Stimulated activated CD8-positive, alpha-beta memory T cell treated with anti-CD3 and anti-CD28 coated beads, Interleukin-7, amount 100 ng/mL, for 1 hour (primary cell): ENCODE results near the gene PRLH.
"Not testable (repeated sequence)": the region's sequence is repeated elsewhere in the genome, so short reads cannot be mapped to it uniquely, and the experiment has no call there.

Experiments
- DNase-seq, 2 donors: peaks; one replicate each; pipeline ENCODE4 v3.0.0-alpha.2; 2020; ENCODE audit warnings: low read depth in 2 of 2

Gene PRLH

DNA sequence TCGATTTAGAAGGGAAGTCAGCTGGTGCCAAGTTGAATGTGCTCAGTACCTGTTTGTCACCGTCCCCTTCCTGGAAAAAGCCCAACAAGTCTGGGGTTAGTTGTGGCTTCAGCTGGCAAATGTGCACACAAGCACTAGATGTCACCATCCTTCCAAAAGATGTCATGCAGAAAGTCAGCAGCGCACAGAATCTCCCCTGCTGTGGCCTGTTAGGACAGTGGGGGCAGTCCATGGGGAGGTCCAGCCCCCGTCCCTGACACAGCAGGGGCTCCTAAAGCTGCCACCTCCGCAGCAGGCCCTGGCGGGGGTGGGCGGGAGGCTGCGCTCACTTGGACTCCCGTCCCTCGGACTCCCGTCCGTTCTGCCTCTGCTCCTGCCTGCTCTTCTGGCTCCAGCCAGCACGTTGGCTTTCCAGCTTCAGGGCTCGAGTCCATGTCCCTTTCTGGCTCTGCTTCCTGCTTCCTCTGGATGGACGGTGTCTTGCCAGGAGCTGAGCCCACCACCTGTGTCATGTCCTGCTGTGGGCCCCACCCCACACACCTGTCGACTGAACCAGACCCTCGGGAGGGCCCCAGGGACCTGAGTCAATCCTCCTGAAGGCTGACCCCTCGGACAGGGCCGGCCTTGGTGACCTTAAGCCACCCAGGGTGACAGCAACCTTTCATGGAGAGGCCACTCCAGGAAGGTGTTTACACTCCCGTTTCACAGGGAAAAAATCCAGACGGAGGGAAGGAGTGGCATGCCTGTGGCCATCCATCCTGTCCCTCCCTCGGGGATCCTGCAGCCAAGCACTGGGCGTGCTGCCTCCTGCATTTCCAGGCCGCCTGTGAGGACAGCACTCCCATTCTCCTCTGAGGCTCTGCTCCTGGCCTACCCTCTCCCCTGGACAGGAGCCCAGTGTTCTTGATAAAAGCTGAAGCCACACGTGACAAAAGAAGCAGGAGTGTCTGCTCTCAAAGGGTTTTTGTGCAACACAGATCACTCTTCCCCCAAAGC, 15.7 kb downstream of the PRLH start:
- no peak for DNase-seq

GRCh38 chr2:237583385-237584295, 17.3 kb downstream of the PRLH start:
- DNase-seq: no peak

GRCh38 chr2:237585590-237586221, 19.3 kb downstream of the PRLH start:
- no peak for DNase-seq

GRCh38 chr2:237588044-237588696, 21.8 kb downstream of the PRLH start:
- no peak for DNase-seq

GRCh38 chr2:237590272-237591140, 24.1 kb downstream of the PRLH start, which contains the start of gene RAB17:
Gene RAB17, minus strand, starts transcription at chr2:237590734. Its CDS starts 4,580 bp downstream, at chr2:237586154.
- no peak for DNase-seq

GRCh38 chr2:237591141-237591881, 24.9 kb downstream of the PRLH start:
- no peak for DNase-seq

DNA sequence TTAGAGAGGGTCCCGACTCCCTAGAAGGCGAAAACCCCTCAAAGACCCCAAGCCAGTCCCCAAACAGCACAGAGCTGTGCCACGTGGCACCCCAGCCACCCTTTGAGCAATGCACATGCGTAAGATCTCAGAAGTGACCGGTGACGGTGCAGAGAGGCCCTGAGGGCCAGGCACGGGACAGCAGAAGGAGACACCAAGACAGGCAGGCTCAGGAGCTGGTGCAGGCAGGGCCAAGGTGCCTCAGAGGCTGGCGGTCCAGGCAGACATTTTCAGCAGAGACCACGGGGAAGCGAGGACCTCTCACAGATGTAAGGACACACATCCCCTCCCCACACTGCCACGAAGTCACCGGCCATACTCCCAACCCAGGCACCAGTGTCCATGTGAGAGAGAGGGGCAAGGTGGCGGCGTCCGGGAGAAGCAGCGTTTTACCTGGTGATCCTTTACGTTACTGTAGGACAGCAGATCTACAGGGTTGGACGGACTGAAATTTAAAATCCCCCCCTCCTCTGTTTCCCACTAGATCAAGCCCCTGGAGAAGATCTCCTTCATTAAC, 26.1 kb downstream of the PRLH start:
- DNase-seq: no peak

GRCh38 chr2:237593036-237593435, 26.7 kb downstream of the PRLH start:
- no peak for DNase-seq

GRCh38 chr2:237593596-237594320, 27.4 kb downstream of the PRLH start:
- no peak for DNase-seq

GRCh38 chr2:237594514-237594871, 28.1 kb downstream of the PRLH start:
- DNase-seq: no peak

- not testable (repeated sequence) for DNase-seq
These were observed 29.6 kb downstream of the PRLH start for GRCh38 chr2:237595829-237596519.

DNA sequence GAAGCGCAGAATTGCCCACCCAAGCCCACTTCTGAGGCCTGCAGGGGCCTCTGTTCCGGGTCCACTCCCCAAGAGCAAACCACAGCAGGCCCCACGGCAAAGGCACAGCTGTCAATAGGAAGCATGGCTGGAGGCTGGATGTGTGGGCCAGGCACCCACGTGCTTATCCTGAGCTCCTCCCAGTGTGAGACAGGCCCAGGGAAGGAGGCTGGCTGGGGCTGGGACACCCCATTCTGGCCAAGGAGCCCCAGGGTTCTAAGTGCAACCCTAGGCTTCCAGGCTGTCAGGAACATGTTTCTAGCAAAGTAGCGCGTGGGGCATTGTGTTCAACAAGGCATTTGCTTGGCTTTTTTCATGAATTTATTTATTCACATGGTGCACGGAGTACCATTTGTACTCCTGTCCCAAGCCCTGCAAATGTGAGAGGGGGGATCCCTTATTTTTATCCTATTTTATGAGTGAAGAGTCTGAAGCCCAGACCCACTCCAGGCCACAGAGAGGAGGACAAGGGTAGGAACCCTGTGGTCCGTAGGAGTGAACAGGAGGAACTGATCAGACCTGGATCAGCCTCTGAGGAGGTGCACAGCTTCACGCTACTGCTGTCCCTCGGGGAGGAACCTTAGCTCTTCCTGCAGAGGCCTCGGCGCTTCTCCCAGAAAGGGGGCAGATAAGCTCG, 30.3 kb downstream of the PRLH start:
- no peak for DNase-seq

DNA sequence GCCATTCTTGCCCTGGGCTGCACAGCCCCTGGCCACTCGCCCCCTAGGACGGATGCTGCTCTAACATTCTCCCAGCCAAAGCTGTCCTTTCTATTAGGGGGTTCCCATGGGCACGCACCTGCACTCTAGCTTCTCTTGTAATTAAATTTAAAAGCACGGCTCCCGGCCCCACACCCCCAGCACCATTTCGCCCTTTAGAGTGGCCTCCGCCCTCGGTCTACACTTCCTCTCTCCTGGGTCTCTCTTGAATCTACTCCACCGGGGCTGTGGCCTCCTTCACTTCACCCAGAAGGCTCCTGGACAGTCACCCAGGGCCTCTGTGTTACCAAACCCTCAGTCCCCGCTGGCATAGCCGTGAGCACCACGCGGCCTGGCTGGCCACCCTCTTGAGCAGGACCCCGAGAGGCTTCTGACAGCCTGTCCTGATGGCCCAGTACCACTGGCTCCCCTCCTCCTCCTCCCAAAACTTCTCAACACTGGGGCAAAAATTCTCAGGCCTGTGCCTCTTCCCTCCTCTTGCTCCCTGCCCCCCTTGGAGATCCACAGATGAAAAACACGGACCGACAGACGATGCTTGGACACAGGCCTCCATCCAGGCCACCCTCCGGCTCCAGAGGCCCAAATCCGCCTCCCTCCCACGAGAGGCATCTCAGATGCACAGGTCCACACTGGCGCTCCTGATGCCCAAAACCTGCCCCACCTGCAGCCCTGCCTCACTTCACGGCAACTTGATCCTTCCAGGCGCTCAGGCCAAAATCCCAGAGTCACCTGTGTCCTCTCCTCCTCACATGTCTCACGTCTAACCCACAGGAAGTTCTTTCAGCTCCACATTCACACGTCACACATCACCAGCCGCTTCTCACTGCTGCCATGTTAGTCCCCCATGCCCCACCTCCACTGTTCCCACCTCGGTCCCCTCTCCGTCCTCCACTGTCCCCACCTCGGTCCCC, 31.1 kb downstream of the PRLH start:
- DNase-seq: no peak

GRCh38 chr2:237598468-237599208, 32.3 kb downstream of the PRLH start:
- no peak for DNase-seq

- DNase-seq: no peak
These were observed 33.2 kb downstream of the PRLH start for GRCh38 chr2:237599465-237600110.
